Adipose tissue (tissue), 3 donors: Measurements from ENCODE around the gene RTL10. TPM values are rescaled to one million over a fixed set of nuclear protein-coding genes. Genes with fewer than 3 reads are reported as not detected.
"Not testable (repeated sequence)": the region's sequence is repeated elsewhere in the genome, so short reads cannot be mapped to it uniquely, and the experiment has no call there.

ENCODE experiments used
- H3K27ac ChIP-seq: one replicate; pipeline ENCODE4 v1.5.1; 2013; ENCODE audit warnings: low read depth, low read length
- WGBS, 3 donors: extraction: QIAGEN DNeasy Blood & Tissue Kit; methylation state at CpG; one replicate each; pipeline ENCODE4 v1.1.7; 2013; 5-methylcytosine and 5-hydroxymethylcytosine counted together
- polyA plus RNA-seq, 3 donors: library from polyadenylated mRNA; stranded (reverse); fragments of 200-250 nt; gene quantifications; one replicate each; pipeline ENCODE4 v1.2.3, GENCODE V29; 2013
- donor health status: healthy with polysubstance abuse.
- donor health status: Bipolar disorder and iron deficiency.
- donor health status: healthy.

The RTL10 gene
- polyA plus RNA-seq, 3 donors, result 3.1 to 4.3 (median 3.8) TPM

GRCh38 chr22:19840059-19840458 lies 14.6 kb downstream of the RTL10 start:
- H3K27ac ChIP-seq, result no peak overlapping the region
- 81 to 92% (median 83%) methylated on average over 4 of the region's 4 CpGs for WGBS, 3 donors

- H3K27ac ChIP-seq, result no peak overlapping the region
- 58 to 97% (median 76%) methylated on average over 6 of the region's 6 CpGs for WGBS, 3 donors
These were observed 16.8 kb downstream of the RTL10 start for GRCh38 chr22:19837915-19838314.

- H3K27ac ChIP-seq, result no peak overlapping the region
These were observed 18.2 kb downstream of the RTL10 start for GRCh38 chr22:19836512-19836911.

- no peak overlapping the region for H3K27ac ChIP-seq
These were observed 20.1 kb downstream of the RTL10 start for GRCh38 chr22:19834599-19834998.

GRCh38 chr22:19833327-19833726 lies 21.3 kb downstream of the RTL10 start:
- not testable (repeated sequence) for H3K27ac ChIP-seq
- WGBS, 3 donors, result 88 to 98% (median 90%) methylated on average over 9 of the region's 9 CpGs

- WGBS, 3 donors, result 84 to 91% (median 87%) methylated on average over 7 of the region's 7 CpGs
- H3K27ac ChIP-seq, result no peak overlapping the region
These were observed 22.1 kb downstream of the RTL10 start for GRCh38 chr22:19832476-19833108.

GRCh38 chr22:19831979-19832378 lies 22.7 kb downstream of the RTL10 start:
- 78 to 95% (median 86%) methylated on average over 3 of the region's 3 CpGs for WGBS, 3 donors
- H3K27ac ChIP-seq, result not testable (repeated sequence)

GRCh38 chr22:19831016-19831415 lies 23.7 kb downstream of the RTL10 start:
- H3K27ac ChIP-seq, result no peak overlapping the region
- WGBS, 3 donors, result 95 to 99% (median 98%) methylated on average over 6 of the region's 6 CpGs

- 84 to 88% (median 87%) methylated on average over 2 of the region's 2 CpGs for WGBS, 3 donors
- H3K27ac ChIP-seq, result no peak overlapping the region
These were observed 26.7 kb downstream of the RTL10 start for GRCh38 chr22:19828035-19828401.

DNA sequence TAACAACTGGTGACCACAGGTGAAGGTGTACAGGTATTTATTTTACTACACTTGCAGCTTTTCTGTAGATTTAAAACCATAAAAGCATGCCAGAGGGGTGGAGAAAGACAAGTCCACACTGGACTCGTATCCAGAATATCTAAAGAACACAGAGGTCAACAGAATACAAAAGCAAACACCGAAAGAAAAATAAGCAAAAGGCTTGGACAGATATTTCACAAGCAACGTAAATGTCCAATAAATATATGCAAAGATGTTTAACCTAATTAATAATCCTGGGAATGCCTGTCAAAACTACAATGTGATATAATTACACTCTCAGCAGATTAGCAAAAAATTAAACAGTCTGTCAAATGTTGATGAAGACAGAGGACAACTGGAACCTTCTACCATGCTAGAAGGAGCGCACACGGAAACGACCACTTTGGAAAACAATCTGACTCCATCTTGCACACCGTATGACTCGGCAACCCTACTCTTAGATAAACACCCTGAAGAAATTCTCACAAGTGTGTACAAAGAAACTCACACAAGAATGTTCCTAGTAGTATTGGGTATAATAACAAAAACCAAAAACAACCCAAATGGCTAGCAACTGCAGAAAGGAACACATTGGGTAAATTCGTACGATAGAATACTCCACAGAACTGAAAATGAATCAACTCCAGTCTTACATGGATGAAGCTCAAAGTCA lies 27.2 kb downstream of the RTL10 start:
- H3K27ac ChIP-seq, result no peak overlapping the region
- 73 to 91% (median 84%) methylated on average over 10 of the region's 10 CpGs for WGBS, 3 donors

GRCh38 chr22:19826619-19826950 lies 28.1 kb downstream of the RTL10 start:
- 41 to 85% (median 42%) methylated on average over 2 of the region's 2 CpGs for WGBS, 3 donors
- no peak overlapping the region for H3K27ac ChIP-seq

DNA sequence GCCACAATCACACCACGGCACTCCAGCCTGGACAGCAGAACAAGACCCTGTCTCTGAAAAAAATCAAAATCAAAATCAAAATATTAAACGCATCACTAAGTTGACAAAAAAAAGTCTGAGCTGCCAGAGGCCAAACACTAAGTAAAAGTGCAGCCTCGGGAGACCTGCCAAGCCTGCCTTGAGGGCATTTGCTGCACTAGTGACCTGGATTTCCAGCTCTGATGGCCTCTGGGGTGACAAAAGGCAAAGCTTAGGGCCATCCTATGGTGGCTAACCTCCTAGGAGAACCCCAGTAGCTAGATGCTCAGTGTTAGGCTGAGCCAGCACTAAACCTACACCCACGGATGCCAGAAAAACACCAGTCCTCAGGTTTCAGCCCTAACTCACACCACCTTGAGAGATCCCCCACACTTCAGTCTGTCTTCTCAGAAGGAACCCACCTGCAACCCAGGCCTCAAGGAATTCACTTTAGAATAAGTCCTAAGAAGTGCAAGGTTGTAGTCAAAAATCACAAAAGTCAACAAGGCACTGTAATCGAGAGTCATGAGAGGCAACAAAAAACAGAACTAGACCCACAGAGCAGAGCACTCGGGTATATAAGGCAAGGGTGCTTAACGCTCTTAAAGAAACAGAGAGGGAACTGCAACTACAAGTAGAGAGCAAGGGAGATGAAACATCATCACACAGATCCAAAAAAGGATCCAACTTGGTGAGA lies 28.6 kb downstream of the RTL10 start:
- WGBS, 3 donors, result 92 to 94% (median 92%) methylated on average over 7 of the region's 7 CpGs
- H3K27ac ChIP-seq, result no peak overlapping the region

DNA sequence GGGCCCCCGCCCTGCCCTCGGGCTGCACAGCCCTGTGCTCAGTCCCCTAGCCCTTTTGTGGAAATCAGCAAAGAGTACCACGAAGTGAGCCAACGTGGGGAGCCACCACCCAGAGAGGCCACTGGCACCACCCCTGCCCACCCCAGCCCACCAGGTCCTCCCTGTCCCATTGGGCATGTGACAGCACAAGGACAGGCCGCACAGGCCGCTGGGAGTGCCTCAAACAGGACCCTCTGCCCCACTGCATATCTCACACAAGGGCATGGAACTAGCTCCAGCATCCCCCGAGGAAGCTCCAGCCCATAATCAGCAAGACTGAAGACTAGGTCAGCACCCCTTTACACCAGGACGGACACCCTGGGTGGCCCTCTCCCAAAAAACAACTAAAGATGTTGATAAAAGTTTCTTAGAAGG lies 29.7 kb downstream of the RTL10 start:
- 93 to 95% (median 94%) methylated on average over 7 to 8 of the region's 8 CpGs for WGBS, 3 donors
- H3K27ac ChIP-seq, result no peak overlapping the region

- no peak overlapping the region for H3K27ac ChIP-seq
- WGBS, 3 donors, result 59 to 87% (median 66%) methylated on average over 16 of the region's 16 CpGs
These were observed 30.3 kb downstream of the RTL10 start for GRCh38 chr22:19824212-19824925.

DNA sequence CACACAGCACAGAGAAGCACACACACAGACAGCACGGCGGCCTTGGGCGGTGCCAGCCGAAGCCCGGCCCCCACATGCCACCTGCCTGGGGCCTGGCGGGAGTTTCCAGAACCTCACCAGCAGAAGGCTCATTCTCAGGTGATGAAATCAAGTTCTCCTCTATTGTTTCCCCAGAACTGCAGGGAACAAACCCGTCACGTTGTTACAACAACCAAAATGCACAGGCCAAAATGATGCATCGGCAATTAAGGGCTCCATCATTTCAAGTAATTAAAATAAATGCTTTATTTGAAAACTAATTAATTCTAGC lies 30.8 kb downstream of the RTL10 start:
- WGBS, 3 donors, result 82 to 87% (median 86%) methylated on average over 9 of the region's 9 CpGs
- no peak overlapping the region for H3K27ac ChIP-seq

DNA sequence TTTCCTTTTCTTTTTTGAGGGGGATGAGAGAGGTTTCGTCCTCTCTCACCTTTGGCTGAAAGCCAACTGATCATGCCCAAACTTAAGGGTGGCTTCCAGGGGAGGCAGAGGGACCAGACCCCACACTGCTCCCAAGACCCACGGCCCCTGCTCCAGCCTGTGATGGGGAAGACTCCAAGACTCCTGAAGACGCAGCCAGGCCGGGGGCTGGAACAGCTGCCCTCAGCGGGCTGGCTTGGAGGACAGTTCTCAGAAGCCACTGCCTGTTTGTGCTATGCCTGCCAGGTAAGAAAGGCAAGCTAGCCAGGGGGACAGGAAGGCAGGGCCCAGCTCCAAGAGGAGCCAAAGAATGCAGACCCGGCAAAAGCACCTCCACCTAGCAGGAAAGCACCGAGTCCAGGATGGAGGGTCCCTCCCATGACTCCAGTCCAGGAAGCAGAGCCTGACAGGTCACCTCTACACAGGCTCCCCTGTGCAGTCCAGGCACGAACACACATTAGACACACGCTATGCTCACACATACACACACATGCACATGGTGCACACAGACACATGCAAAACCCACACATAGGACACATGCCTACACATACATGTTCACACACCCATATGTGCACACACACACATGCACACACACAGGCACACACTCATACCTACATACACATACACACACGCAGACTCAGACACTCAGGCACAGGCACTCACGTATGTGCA lies 31.3 kb downstream of the RTL10 start:
- no peak overlapping the region for H3K27ac ChIP-seq
- 77 to 85% (median 84%) methylated on average over 11 of the region's 11 CpGs for WGBS, 3 donors

DNA sequence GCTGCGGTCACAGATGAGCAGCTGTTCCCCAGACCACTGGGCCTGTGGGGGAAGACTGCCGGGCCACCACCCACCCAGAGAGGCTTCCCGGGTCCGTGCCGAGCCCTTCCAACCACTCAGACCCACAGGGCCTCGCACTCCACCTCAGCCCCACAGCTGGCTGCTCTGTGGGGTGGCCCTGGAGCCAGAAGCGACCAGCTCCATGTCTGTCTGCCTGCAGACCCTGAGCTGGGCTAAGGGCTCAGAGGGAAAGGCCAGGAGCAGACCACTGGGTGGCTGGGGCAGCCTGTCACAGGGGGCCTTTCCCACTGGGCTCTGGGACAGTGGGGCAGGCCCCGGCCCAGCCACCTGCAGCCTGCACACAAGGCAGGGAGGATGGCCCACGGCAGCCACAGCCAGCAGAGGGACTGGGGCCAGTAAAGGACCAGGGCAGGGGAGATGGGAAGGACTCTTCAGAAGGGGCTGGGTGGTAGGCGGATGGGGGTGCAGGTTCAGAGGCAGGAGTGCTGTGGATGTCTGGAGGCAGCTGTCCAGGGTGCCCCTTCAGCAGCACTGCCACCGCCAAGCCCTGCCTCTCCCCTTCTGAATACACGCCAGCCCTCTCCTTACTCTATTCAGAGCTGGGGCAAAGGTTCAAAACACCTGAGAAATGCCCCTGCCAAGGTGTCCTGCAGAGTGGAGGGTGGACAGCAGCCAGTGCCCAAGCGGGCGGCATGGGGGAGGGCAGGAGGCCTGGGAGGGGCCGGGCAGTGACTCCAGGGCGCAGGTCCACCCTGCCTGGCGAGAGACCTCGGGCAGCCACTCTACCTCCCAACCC lies 32.2 kb downstream of the RTL10 start:
- H3K27ac ChIP-seq, result no peak overlapping the region
- 85 to 92% (median 88%) methylated on average over 18 of the region's 18 CpGs for WGBS, 3 donors
